ENCODE results near the gene MTRR.

- no peak for TF ChIP-seq CTCF (conservative IDR thresholded peaks at IDR 0.05; ENCODE audit: low read depth, low read length)
- TF ChIP-seq EZH2 (IDR thresholded peaks at IDR 0.05; ENCODE audit: borderline replicate concordance, low read depth, low read length, poor library complexity, severe bottlenecking) = no peak
Measured at GRCh38 chr5:7878381-7878873, 9.5 kb downstream of the MTRR start.
